Lower leg skin (tissue), 3 donors: ENCODE measurements around the gene DSTN.
A peak's percentile ranks its signal among the peaks of the same experiment; 100 is the strongest.

Experiments
- CTCF ChIP-seq, 3 donors: fragments of 450-650 bp; IDR thresholded peaks; one replicate each; pipeline ENCODE4 v1.5.1; 2016; ENCODE audit warnings: antibody characterized with exemption in 3 of 3, mild to moderate bottlenecking in 3 of 3, moderate library complexity in 2 of 3
- POLR2A ChIP-seq, 2 donors: fragments of 450-650 bp; IDR thresholded peaks; one replicate each; pipeline ENCODE4 v1.6.1; 2016 to 2017; ENCODE audit warnings: antibody characterized with exemption in 2 of 2, mild to moderate bottlenecking in 1 of 2, moderate library complexity in 1 of 2

DNA sequence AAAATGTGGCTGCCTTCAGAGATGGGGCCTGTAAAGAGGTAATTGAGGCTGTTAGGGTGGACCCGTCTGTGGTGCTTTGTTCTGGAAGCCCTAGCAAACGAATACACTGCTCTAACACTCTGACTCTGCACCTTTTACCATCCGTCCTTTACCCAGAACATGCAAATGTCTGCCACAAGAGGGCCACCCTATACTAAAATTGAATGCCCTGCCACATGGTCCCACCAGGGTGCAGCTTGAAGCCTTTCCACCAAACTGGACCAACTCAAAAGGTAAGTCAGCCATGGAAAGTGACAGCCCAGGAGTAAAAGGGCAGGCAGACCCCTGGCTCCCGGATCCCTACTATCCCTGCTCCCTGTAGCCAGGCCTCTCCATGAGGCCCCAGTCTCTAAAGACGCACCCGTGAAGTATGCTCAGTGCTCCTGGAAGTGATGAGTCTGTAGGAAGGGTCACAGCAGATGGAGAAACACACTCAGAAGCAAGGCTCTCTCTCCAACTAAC is 32.9 kb upstream of the DSTN start:
- TF ChIP-seq CTCF (IDR thresholded peaks at IDR 0.05) (peak in 1 of 3 donors; percentile 96), POLR2A (IDR thresholded peaks at IDR 0.05) (no peak)
